GM04503 (cell line): ENCODE data around the gene DNAJC22.
"Not testable (repeated sequence)": the region's sequence is repeated elsewhere in the genome, so short reads cannot be mapped to it uniquely, and the experiment has no call there.

ENCODE experiments used
- DNase-seq: peaks from one replicate; pipeline ENCODE4 v3.0.0-alpha.2; 2012; ENCODE audit warnings: low read depth

Gene DNAJC22

DNA sequence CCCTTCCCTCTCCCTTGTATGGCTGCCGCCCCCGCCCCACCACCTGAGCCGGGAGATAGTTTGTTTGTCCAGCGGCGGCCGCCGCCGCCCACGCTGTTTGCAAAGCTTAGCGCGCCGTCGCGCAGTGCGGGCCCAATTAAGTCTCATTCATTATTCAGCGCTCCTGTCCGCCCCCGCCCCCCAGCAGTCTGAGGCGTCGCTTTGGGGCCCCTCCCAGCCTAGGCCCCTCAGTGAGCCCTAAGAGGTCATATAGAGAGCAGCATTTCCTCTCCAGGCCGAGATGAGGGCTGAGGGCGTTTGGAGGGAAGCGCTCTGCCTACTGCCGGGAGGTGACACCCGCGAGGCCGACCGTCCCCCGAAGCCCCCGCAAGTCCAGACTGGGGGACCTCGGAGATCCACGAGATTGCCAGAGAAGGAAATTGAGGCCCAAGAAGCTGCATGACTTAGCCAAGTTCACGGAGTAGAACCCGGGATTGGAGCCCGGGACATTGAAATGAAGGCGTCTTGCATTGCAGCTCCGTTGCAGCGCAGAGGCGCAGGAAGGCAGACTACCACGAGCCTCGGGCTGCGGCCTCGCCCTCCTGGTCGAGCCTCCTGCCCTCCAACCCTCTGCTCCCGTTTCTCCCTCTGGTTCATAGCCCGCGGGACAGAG, at the start of gene DNAJC22:
DNAJC22 (plus strand) TSS at position 230 of the 652 bp plus-strand sequence. CDS start 1,985 bp downstream, outside the sequence.
- no peak for DNase-seq

DNA sequence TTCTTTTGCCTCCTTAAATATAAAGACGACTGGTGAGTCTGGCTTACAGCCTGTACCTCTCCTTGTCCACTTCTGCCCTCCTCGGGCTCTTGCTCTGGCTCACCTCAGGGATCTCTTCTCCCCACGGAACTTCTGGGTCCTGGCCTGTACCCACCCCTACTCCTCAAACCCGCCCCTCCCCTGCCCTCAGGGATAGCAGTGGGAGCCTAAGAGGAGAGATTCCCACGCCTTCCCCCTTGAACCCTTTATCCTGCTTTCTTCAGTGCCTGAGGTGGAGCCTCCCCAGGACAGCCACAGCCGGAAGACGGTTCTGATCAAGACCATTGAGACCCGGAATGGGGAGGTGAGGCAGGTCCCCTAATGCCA, 49.0 kb upstream of the DNAJC22 start:
- no peak for DNase-seq

DNA sequence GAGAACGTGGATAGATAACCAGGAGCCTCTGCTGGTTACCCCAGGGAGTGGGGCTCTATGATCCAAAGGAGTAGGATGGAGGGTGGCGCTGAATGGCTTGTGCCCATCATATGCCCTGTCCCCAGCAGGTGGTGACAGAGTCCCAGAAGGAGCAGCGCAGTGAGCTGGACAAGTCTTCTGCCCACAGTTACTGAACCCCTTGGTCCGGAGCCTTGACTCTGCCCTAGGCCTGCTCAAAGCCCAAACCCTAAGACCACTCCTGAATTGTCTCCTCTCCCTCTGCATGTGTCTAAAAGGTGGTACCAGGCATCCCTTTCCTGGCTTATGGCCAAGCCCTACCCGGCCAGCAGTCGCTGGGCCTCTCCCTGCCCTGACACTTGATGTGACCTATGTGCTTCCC, 48.5 kb upstream of the DNAJC22 start:
- no peak for DNase-seq

DNA sequence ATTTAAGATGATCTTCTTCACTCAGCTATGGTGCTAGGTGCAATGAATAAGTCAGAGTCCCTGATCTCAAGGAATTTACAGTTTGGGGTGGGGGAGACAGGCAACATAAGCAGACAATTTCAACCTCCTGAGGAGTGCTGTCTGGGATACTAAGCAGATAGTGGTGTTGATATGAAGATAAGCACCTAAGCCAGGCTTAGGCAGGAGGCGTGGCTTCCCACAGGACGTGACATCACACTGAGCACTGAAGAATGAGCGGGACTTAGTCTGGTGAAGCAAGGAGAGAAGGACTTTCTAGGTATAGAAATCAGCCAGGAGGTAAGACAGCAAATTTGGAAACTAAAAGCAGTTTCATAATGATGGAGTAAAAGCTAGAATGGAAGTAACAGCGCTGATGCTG, 44.9 kb upstream of the DNAJC22 start:
- no peak for DNase-seq

DNA sequence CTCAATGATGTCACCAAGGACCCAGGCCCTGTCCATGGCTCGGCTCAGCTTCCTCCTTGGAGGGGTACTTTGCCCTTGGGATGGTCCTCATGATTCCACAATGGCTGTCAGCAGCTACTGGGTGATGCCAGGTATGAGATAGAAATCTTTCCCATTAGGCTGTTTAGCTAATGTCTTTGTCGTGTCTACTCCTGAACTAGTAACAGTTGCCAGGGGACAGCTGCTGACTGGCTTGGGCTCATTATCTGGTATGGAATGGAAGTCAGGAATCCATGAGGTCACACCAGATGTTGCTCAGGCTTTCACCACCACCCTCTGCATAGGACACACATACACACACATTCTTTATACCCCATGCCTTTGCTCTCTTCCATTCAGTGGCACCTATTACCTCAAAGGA, 42.5 kb upstream of the DNAJC22 start:
- peak; percentile 66 for DNase-seq

DNA sequence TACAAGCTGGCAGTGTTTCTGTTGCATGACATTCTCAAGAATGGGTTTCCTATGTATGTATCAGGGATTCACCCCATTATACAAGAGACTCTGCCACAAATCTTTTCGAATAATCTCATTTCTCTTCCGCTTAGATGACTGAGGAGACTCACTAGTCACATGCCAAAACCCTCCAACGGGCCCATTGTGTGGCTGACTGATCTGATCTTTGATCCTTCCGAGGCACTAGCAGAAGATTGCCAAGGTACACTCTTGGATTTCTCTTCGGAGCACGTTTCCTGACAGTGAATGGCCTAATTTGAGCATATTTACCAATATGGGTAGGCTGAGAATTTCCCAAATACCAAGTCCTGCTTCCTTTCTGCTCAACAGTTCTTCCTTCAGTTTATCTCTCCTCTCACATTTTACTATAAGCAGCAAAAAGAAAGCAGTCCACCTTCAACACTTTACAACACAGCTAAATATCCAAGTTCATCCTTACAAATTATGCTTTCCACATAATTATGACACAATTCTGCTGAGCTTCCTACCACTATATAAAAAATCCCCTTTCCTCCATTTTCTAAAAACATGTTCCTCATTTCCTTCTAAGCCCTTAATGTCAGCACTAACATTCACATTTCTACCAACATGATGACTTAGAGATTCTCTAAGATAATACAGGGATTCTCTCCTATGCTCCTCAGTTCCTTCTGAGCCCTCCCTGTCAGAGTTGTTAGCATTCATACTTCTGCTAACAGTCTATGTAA, 40.8 kb upstream of the DNAJC22 start:
- no peak for DNase-seq

DNA sequence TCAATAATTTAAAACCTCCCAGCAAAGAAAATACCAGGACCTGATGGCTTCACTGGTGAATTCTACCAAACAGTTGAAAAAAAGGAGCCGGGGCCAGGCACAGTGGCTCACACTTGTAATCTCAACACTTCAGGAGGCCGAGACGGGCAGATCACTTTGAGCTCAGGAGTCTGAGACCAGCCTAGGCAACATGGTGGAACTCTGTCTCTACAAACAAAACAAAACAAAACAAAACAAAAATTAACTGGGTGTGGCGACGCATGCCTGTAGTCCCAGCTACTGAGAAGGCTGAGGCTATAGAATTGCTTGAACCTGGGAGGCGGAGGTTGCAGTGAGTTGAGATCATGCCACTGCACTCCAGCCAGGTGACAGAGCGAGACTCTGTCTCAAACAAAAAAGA, 37.3 kb upstream of the DNAJC22 start:
- DNase-seq = no peak

DNA sequence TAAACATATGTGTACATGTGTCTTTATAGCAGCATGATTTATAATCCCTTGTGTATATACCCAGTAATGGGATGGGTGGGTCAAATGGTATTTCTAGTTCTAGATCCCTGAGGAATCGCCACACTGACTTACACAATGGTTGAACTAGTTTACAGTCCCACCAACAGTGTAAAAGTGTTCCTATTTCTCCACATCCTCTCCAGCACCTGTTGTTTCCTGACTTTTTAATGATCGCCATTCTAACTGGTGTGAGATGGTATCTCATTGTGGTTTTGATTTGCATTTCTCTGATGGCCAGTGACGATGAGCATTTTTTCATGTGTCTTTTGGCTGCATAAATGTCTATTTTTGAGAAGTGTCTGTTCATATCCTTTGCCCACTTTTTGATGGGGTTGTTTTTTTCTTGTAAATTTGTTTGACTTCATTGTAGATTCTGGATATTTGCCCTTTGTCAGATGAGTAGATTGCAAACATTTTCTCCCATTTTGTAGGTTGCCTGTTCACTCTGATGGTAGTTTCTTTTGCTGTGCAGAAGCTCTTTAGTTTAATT, 36.2 kb upstream of the DNAJC22 start:
- not testable (repeated sequence) for DNase-seq

DNA sequence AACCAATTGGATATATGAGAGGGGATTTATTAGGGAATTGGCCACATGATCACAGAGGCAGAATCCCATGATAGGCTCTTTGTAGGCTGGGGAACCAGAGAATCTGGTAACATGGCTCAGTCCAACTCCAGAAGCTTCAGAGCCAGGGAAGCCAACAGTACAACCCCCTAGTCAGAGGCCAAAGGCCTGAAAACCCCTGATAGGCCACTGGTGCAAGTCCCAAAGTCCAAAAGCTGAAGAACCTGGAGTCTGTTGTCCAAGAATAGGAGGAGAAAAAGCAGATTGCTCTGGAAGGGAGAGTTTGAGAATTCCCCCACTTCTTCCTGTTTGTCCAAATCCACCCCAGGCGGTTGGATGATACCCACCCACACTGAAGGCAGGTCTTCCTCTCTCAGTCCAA, 31.9 kb upstream of the DNAJC22 start:
- no peak for DNase-seq

DNA sequence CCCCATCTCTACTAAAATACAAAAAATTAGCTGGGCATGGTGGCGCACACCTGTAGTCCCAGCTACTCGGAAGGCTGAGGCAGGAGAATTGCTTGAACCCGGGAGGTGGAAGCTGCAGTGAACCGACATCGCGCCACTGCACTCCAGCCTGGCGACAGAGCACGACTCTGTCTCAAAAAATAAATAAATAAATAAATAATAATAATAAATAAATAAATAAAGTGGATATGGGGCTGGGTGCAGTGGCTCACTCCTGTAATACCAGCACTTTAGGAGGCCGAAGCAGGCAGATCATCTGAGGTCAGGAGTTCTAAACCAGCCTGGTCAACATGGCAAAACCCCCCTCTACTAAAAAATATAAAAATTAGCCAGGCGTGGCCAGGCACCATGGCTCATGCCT, 29.6 kb upstream of the DNAJC22 start:
- DNase-seq = not testable (repeated sequence)

DNA sequence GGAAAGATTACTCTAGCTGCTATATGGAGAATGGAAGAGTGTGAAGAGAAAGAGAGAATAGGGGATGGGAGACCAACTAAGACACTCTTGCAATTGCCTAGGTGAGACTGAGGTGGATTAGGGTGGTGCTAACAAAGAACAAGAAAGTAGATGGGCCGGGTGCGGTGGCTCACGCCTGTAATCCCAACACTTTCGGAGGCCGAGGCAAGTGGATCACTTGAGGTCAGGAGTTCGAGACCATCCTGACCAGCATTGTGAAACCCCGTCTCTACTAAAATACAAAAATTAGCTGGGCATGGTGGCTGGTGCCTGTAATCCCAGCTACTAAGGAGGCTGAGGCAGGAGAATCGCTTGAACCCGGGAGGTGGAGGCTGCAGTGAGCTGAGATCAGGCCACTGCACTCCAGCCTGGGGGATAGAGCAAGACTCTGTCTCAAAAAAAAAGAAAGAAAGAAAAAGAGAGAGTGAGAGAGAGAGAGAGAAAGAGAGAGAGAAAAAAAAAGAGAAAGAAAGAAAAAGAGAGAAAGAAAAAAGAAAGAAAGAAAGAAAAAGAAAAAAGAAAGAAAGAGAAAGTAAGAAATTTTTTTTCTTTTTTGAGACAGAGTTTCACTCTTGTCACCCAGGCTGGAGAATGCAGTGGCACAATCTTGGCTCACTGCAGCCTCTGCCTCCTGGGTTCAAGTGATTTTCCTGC, 26.1 kb upstream of the DNAJC22 start:
- not testable (repeated sequence) for DNase-seq

DNA sequence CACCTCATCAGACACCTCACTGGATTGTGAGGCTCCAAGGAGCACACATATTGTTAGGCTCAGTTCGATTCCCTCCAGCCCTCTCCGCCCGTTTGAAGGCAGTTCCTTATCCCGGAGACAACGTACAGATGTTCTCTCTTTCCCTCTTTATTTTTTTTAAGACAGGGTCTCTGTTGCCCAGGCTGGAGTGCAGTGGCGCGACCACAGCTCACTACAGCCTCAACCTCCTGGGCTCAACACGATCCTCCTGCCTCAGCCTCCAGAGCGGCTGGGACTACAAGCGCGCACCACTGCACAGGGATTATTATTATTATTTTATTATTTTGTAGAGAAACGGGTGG, 24.4 kb upstream of the DNAJC22 start:
- no peak for DNase-seq

DNA sequence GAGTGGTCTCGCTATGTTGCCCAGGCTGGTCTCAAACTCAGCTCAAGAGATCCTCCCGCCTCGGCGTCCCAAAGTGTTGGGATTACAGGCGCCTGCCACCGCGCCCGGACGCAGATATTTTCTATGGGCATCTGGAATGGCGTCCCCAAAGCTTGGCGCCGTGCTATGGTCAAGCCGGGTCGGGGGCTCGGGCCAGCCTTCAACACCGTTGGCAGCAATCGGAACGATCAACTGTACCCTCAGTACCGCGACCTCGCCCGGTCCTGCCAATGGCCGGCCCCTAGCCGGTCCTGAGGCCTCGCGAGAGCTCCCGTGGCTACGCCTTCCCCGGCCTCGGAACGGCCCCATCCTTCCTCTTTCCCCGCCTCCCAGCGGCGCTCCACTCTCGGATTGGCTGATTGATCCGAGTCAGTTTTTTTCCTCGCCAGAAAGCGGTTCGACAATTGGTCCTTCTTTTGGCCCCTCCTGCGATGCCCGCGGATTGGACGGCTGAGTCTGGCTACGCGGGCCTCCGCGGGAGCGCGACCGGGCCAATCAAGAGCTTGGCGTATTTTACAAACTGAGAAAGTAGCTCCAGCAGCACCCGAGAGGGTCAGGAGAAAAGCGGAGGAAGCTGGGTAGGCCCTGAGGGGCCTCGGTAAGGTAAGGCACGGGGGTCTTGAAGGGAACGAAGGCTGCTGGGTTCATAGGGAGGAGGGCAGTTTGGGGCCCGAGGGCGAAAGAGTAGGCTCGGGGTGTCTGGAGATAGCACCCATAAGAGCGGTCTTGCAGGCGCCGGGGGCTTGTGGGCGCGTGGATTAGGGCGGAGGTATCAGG, 23.8 kb upstream of the DNAJC22 start, which contains the start of gene TROAP:
TROAP (plus strand) TSS at position 548 of the 816 bp plus-strand sequence. CDS start 354 bp downstream, outside the sequence.
- peak; percentile 94 for DNase-seq

DNA sequence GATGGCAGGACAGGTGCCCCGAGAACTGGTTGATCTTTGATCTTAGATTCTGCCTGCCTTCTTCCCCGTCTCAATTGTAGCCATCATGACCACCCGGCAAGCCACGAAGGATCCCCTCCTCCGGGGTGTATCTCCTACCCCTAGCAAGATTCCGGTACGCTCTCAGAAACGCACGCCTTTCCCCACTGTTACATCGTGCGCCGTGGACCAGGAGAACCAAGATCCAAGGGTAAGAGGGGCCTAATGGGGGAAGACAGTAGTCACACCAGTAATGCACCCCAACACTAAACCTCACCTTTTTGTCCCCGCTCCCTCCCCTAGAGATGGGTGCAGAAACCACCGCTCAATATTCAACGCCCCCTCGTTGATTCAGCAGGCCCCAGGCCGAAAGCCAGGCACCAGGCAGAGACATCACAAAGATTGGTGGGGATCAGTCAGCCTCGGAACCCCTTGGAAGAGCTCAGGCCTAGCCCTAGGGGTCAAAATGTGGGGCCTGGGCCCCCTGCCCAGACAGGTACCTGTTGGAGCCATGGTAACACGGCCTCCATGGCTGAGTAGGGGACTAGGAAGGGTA, 23.1 kb upstream of the DNAJC22 start:
- no peak for DNase-seq

DNA sequence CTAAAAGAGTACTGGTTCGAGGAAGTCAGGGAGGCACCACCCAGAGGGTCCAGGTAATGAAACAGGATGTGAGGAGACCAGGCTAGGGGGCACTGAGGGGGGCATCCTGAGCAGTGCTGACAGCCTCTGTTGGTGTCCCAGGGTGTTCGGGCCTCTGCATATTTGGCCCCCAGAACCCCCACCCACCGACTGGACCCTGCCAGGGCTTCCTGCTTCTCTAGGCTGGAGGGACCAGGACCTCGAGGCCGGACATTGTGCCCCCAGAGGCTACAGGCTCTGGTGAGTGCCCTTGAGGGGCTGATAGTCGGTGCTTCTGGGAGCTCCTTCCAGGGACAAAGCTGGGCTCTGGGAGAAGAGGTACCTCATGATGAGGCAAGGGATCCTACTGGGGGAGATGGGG, 21.1 kb upstream of the DNAJC22 start:
- DNase-seq = no peak

DNA sequence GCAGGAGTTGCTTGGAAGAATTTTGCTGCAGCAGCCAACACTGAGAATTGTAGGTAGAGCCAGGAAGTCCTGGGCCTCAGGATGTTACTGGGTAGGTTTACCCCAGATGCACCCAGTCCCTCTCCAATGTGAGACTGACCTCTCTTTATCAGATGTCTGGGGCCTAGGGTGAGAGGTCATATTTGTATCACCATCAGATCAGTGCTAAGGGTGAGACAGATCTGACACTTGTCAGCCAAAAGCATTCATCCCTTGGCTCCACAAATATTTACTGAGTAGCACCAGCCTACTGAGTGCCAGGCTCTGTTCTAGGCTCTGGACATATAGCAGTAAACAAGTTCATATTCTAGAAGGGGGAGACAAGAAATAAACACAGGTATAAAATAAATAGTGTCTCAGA, 19.3 kb upstream of the DNAJC22 start:
- DNase-seq = no peak

DNA sequence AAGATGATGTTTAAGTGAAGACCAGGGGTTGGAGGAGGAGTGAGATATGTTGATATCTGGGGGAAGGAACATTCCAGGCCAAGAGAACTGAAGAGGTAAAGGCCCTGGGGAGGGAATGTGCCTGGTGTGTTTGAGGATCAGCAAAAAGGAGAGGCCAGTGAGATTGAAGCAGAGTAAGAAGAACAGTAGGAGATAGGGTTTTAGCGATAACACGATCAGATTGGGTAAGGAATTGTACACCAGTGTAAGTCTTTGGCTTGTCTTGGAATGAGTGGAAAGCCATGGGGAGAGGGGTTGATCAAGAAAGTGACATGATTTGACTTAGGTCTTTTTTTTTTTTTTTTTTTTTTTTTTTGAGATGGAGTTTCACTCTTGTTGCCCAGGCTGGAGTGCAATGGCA, 18.8 kb upstream of the DNAJC22 start:
- no peak for DNase-seq

DNA sequence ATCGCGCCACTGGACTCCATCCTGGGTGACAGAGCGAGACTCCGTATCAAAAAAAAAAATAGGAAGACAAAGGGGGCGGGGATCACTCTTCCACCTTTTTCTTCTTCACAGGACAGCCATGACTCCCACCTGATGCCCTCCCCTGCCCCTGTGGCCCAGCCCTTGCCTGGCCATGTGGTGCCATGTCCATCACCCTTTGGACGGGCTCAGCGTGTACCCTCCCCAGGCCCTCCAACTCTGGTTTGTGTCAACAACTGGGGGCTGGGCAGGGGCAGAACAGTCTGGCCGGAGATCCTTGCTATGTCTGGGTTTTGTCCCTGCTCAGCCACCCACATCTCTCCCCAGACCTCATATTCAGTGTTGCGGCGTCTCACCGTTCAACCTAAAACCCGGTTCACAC, 17.9 kb upstream of the DNAJC22 start:
- DNase-seq = no peak

DNA sequence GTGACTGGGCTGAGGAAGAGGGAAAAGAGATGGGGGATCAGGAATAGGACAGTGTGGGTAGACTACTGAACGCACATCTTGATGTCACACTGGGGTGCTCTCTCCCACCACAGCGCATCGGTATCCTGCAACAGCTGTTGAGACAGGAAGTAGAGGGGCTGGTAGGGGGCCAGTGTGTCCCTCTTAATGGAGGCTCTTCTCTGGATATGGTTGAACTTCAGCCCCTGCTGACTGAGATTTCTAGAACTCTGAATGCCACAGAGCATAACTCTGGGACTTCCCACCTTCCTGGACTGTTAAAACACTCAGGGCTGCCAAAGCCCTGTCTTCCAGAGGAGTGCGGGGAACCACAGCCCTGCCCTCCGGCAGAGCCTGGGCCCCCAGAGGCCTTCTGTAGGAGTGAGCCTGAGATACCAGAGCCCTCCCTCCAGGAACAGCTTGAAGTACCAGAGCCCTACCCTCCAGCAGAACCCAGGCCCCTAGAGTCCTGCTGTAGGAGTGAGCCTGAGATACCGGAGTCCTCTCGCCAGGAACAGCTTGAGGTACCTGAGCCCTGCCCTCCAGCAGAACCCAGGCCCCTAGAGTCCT, 16.6 kb upstream of the DNAJC22 start:
- no peak for DNase-seq

DNA sequence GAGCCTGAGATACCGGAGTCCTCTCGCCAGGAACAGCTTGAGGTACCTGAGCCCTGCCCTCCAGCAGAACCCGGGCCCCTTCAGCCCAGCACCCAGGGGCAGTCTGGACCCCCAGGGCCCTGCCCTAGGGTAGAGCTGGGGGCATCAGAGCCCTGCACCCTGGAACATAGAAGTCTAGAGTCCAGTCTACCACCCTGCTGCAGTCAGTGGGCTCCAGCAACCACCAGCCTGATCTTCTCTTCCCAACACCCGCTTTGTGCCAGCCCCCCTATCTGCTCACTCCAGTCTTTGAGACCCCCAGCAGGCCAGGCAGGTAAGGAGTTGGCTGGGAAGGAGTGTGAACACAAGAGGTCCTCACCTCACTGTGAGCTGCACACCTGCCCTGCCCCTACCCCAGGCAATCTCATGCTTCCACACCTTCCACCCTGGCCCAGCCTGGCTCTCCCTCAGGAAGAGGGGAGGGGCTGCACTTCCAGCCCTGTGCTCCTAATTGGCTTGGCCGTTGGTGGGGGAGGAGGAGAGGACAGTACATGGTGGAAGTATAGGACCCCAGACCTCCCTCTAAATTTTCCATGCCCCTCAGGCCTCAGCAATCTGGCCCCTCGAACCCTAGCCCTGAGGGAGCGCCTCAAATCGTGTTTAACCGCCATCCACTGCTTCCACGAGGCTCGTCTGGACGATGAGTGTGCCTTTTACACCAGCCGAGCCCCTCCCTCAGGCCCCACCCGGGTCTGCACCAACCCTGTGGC, 15.9 kb upstream of the DNAJC22 start:
- no peak for DNase-seq
